GM19099 (cell line): ENCODE measurements around the gene TMED4.

Experiments used
- POLR2A ChIP-seq: IDR thresholded peaks from 3 replicates; pipeline ENCODE4 v1.6.1; 2011; ENCODE audit warnings: low read depth; ENCODE audit not compliant: insufficient read length; ENCODE audit errors: extremely low read depth

The TMED4 gene

DNA sequence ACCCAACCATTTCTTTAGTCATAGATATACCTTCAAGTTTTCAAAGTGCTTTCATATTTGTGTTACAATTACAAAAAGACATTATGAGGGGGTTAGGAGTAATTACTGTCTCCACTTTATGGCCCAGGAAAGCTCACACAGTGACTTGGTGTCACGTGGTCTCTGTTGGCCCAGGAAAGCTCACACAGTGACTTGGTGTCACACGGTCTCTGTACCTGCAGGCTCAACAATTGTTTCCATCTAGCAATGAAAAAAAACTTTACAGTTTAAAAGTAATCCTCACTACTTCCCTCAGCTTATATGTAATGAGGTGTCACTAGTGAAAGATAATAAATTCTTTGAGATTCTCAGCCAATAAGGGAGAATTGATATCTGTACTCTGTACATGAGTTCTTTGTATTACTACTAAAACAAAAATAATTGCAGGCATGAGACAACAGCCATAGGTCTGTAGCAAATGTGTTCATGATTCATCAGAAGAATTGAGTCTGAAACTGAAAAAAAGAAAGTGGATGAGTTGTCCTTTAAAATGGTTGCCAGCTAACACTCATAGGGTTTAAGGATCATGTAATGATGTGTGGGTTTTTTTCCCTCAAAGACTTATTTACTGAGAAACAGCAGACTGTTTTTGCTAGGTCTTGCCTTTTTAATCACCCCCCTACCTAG is 35.3 kb upstream of the TMED4 start:
- no peak for TF ChIP-seq POLR2A

DNA sequence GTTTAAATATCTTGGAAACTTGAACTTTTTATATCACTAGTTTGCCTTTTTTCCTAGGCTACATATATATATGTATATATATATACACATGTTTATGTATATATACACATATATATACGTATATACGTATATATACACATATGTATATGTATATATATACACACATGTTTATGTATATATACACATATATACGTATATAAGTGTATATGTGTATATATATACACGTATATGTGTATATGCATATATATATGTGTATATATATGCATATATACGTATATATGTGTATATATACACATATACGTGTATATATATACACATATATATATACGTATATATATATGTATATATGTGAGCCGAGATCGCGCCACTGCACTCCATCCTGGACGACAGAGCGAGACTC is 34.5 kb upstream of the TMED4 start:
- TF ChIP-seq POLR2A: no peak

DNA sequence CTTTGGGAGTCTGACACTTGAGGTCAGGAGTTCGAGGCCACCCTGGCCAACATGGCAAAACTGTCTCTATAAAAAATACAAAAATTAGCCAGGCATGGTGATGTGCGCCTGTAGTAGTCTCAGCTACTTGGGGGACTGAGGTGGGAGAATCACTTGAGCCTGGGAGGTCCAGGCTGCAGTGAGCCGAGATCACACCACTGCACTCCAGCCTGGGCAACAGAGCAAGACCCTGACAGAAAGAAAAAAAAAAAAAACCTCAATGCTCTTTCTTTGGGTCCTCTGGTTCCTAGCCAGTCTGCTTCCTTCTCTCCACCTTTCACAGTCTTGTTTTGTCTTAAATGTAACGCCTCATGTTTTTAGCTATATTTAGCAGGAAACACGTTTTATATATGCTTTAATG is 33.8 kb upstream of the TMED4 start:
- TF ChIP-seq POLR2A: no peak

GRCh38 chr7:44615149-44615611 is 33.1 kb upstream of the TMED4 start:
- TF ChIP-seq POLR2A: no peak

DNA sequence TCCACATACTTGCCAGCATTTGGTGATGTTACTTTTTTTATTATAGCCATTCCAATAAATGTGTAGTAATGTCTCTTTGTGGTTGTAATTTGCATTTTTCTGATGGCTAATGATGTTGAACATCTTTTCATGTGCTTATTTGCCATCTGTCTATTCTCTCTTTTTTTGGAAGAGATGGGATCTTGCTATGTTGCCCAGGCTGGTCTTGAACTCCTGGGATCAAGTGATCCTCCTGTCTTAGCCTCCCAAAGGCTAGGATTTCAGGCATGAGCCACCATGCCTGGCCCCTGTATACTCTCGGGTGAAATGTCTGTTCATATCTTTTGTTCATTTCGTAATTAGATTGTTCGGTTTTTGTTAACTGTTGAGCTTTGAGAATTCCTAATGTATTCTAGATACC is 27.8 kb upstream of the TMED4 start:
- no peak for TF ChIP-seq POLR2A

- no peak for TF ChIP-seq POLR2A
These were observed 27.1 kb upstream of the TMED4 start for GRCh38 chr7:44608916-44609648.

DNA sequence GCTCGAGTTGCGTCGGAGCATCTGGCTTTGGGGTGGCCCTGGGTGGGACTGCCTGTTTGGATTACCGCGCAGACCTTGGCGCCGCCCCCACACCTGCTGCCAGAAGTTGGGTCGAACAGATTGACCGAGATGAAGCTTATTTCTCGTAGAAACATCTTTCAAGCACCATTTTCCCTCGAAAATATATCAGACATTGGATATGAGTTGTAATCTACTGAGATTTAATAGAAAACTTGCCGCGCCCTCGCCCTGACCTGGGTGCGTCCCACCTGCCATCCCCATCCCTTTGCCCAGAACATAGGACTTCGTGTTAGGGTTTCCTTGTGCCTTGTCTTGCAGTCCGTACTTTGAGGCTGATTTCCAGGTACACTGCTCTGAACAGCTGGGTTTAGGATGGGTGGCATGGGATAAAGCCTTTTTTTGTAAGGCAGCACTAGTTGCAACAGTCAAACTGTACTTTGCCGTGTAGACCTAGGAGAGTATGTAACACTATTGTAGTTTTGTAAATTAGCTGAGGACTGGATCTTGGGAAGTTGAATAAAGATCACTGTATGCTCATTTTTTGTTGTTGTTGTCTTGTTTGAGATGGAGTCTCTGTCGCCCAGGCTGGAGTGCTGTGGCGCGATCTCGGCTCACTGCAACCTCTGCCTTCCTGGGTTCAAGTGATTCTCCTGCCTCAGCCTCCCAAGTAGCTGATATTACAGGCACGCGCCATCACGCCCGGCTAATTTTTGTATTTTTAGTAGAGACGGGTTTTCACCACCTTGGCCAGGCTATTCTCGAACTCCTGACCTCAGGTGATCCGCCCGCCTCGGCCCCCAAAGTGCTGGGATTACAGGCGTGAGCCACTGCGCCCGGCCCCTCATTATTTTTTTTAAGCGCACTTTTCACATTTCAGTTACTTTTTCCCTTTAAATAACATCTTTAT is 25.4 kb upstream of the TMED4 start:
- no peak for TF ChIP-seq POLR2A

DNA sequence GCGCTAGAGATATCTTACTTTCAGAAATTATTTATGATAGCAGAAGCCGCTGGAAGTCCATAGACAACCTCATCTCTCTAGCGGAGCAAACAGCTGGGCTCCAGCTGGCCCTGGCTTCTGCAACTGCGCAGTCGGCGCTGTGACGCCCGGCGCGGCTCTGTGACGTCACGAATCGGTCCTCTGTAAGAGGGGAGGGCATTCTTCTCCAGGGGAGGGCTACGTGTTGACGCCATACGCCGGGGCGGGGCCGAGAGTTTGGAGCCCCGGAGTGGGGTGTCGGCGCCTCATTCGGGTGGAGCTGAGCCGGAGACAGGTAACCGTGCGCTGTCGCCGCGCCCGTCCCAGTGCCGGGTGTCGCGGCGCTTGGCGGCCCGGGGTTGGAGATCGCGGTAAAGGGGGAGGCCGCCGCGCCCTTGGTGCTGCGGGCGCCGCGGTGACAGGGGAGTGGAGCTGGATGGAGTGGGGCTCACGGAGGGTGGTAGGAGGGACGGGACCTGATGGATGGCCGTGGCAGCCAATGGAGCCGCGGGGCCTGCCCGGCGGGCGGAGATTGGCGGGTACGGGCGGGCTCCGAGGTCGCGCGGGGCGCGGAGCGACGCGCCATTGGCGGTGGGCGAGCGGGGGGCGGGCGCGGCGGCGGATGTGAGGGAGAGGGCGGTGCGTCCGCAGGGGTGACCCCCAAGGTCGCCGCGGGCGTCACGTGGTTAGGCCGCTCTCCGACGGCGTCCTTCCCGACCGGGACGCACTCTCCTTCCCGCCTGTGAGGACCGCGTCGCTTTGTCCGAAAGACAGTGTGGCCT is 24.5 kb upstream of the TMED4 start, which contains the start of gene OGDH:
OGDH (plus strand) TSS at position 287 of the 800 bp plus-strand sequence. CDS start 17,717 bp downstream, outside the sequence.
- peak; percentile 96 for TF ChIP-seq POLR2A

GRCh38 chr7:44604941-44605340 is 22.9 kb upstream of the TMED4 start:
- no peak for TF ChIP-seq POLR2A

- TF ChIP-seq POLR2A: no peak
These were observed 21.2 kb upstream of the TMED4 start for GRCh38 chr7:44603193-44603592.

- TF ChIP-seq POLR2A: no peak
These were observed 20.5 kb upstream of the TMED4 start for GRCh38 chr7:44602576-44602910.

- TF ChIP-seq POLR2A: no peak
These were observed 17.2 kb upstream of the TMED4 start for GRCh38 chr7:44599222-44599621.

- no peak for TF ChIP-seq POLR2A
These were observed 14.1 kb upstream of the TMED4 start for GRCh38 chr7:44595934-44596635.

GRCh38 chr7:44590910-44591309 is 8.9 kb upstream of the TMED4 start:
- TF ChIP-seq POLR2A: no peak
